Caco-2 (cell line): ENCODE results near the gene ANKRD13A. TPM values are rescaled to one million over a fixed set of nuclear protein-coding genes. Genes with fewer than 3 reads are reported as not detected.

ENCODE experiments used
- BruUV-seq: library from RNA; stranded (reverse); fragments of 400-500 nt; replicated peaks from 2 replicates; lab custom pipeline; 2021; lab: Mats Ljungman, UMichigan
- CTCF ChIA-PET: fragments of 300-600 bp; sonication (Branson Sonifier 250); formaldehyde crosslinking; loops from one replicate; lab custom pipeline; 2022; ENCODE audit warnings: antibody characterized with exemption; lab: Charles Lee
- POLR2A ChIA-PET: fragments of 300-600 bp; sonication (Branson Sonifier 250); formaldehyde crosslinking; loops from one replicate; lab custom pipeline; 2022; ENCODE audit warnings: antibody characterized with exemption; lab: Charles Lee
- DNase-seq, 2 experiments: peaks; one replicate each; pipeline versions ENCODE4 v3.0.0 to v3.0.0-alpha.2; 2020 to 2022
- H3K27me3 ChIP-seq: replicated peaks from 2 replicates; pipeline ENCODE4 v1.6.0; 2011; ENCODE audit warnings: low read length; ENCODE audit not compliant: control insufficient read depth, insufficient read depth
- H3K36me3 ChIP-seq: 2 replicates; pipeline ENCODE4 v1.5.1; 2011; ENCODE audit warnings: low read length; ENCODE audit not compliant: control insufficient read depth, insufficient read depth
- H3K4me1 ChIP-seq: fragments of 250-450 bp; sonication (Bioruptor Pico); 2 replicates; pipeline ENCODE4 v1.5.1; 2020; ENCODE audit warnings: mild to moderate bottlenecking
- H3K4me3 ChIP-seq: 2 replicates; pipeline ENCODE4 v1.5.1; 2011; ENCODE audit warnings: low read depth, mild to moderate bottlenecking, control low read depth, low read length
- H3K9me3 ChIP-seq: fragments of 250-450 bp; sonication (Bioruptor Pico); 2 replicates; pipeline ENCODE4 v1.5.1; 2020; ENCODE audit warnings: mild to moderate bottlenecking, moderate library complexity
- H3K27ac Mint-ChIP-seq: one replicate; pipeline ENCODE4 v1.8.0; 2022; ENCODE audit warnings: mixed read lengths; ENCODE audit not compliant: unreplicated experiment
- H3K27me3 Mint-ChIP-seq: one replicate; pipeline ENCODE4 v1.8.0; 2022; ENCODE audit warnings: mixed read lengths; ENCODE audit not compliant: insufficient read depth, unreplicated experiment
- H3K36me3 Mint-ChIP-seq: one replicate; pipeline ENCODE4 v1.8.0; 2022; ENCODE audit warnings: mild to moderate bottlenecking, mixed read lengths; ENCODE audit not compliant: insufficient read depth, unreplicated experiment
- H3K4me1 Mint-ChIP-seq: one replicate; pipeline ENCODE4 v1.8.0; 2022; ENCODE audit warnings: low read depth, mixed read lengths; ENCODE audit not compliant: unreplicated experiment
- H3K4me3 Mint-ChIP-seq: one replicate; pipeline ENCODE4 v1.8.0; 2022; ENCODE audit warnings: mild to moderate bottlenecking, moderate library complexity, mixed read lengths; ENCODE audit not compliant: unreplicated experiment
- H3K9me3 Mint-ChIP-seq: one replicate; pipeline ENCODE4 v1.8.0; 2022; ENCODE audit warnings: mixed read lengths; ENCODE audit not compliant: unreplicated experiment
- intact Hi-C: fragments of 100-400 bp; cut with micrococcal nuclease; formaldehyde crosslinking; loops from one replicate; pipeline ENCODE4 v1.10.0; 2022; ENCODE audit not compliant: unreplicated experiment
- total RNA-seq: library from RNA; stranded (reverse); gene quantifications from 2 replicates; pipeline ENCODE4 v1.2.3, GENCODE V29; 2022
- TF ChIP-seq, protein P1 (sequence below), 2 experiments: fragments of 200-600 bp in 1 of 2; IDR thresholded peaks; 1 replicate in 1 of 2; 2 replicates in 1 of 2; pipeline versions ENCODE4 v1.5.1 to v1.8.0; 2011 to 2022; ENCODE audit warnings: antibody characterized with exemption in 1 of 2, control low read depth in 1 of 2, inconsistent platforms in 1 of 2, low read depth in 1 of 2, low read length in 1 of 2, mild to moderate bottlenecking in 1 of 2, moderate library complexity in 1 of 2; ENCODE audit not compliant: insufficient read depth in 1 of 2, severe bottlenecking in 1 of 2, unreplicated experiment in 1 of 2

Gene ANKRD13A
- total RNA-seq, 1 experiment from 2014 or later = 42.2 TPM

DNA sequence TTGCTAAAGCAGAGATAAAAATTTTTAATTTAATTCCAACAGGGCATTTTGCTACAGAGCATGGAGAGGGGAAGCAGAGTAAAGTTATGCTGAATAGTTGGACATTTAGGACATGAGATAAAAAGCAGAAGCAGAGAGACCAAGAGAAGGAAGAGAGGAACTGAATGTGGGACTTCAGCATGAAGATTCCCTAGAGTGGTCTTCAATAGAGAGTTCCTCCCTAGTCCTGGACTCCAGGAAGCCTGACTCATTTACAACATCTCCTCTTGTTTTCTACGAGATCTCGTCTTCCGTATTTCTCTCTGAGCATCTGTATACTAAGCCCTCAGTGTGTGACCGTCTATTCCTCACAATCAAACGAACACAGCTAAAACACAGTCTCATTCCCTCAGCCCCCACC lies 89.7 kb downstream of the ANKRD13A start:
- H3K27me3 Mint-ChIP-seq = no peaks in the 10 kb centered on the region
- H3K4me3 Mint-ChIP-seq = no peak overlapping the region
- BruUV-seq = no TSS peak
- ChIA-PET CTCF (no interaction called here), POLR2A (no interaction called here)
- Histone ChIP-seq H3K9me3 (no peaks in the 10 kb centered on the region), H3K4me3 (no peak overlapping the region), H3K27me3 (no peaks in the 10 kb centered on the region), H3K4me1 (peaks cover 12% of the 10 kb centered on the region), H3K36me3 (no peaks in the 10 kb centered on the region)
- H3K36me3 Mint-ChIP-seq = no peaks in the 10 kb centered on the region
- no peaks in the 10 kb centered on the region for H3K4me1 Mint-ChIP-seq
- DNase-seq = no peak
- intact Hi-C loops = no loop called here
- H3K9me3 Mint-ChIP-seq = no peaks in the 10 kb centered on the region
- no peak overlapping the region for H3K27ac Mint-ChIP-seq
- TF ChIP-seq, protein P1, sequence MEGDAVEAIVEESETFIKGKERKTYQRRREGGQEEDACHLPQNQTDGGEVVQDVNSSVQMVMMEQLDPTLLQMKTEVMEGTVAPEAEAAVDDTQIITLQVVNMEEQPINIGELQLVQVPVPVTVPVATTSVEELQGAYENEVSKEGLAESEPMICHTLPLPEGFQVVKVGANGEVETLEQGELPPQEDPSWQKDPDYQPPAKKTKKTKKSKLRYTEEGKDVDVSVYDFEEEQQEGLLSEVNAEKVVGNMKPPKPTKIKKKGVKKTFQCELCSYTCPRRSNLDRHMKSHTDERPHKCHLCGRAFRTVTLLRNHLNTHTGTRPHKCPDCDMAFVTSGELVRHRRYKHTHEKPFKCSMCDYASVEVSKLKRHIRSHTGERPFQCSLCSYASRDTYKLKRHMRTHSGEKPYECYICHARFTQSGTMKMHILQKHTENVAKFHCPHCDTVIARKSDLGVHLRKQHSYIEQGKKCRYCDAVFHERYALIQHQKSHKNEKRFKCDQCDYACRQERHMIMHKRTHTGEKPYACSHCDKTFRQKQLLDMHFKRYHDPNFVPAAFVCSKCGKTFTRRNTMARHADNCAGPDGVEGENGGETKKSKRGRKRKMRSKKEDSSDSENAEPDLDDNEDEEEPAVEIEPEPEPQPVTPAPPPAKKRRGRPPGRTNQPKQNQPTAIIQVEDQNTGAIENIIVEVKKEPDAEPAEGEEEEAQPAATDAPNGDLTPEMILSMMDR (IDR thresholded peaks at IDR 0.05; ENCODE audit: insufficient read depth in 1 of 2, low read depth in 1 of 2, low read length in 1 of 2, severe bottlenecking in 1 of 2, unreplicated experiment in 1 of 2) = no peak

Other genes with a start within 250 kb of the ANKRD13A start
- gene TRPV4, start 166.0 kb upstream of the ANKRD13A start, total RNA-seq = not detected in 2 replicates
- gene GLTP, start 118.9 kb upstream of the ANKRD13A start, total RNA-seq = 12.2 and 14.9 TPM in 2 replicates
- gene TCHP, start 99.2 kb upstream of the ANKRD13A start, total RNA-seq = 17.7 and 19.5 TPM in 2 replicates
- gene GIT2, start 3.1 kb upstream of the ANKRD13A start, total RNA-seq = 29.3 and 30.0 TPM in 2 replicates
- 10.8 and 11.9 TPM in 2 replicates for gene C12orf76, start 49.1 kb downstream of the ANKRD13A start, total RNA-seq
- gene IFT81, start 124.9 kb downstream of the ANKRD13A start, total RNA-seq = 5.9 and 6.3 TPM in 2 replicates